Endothelial cell of umbilical vein (primary cell): ENCODE results near the gene UVSSA. TPM values are rescaled to one million over a fixed set of nuclear protein-coding genes. Genes with fewer than 3 reads are reported as not detected.

ENCODE experiments used
- BruUV-seq: library from RNA; stranded (reverse); fragments of 400-500 nt; replicated peaks from 2 replicates; lab custom pipeline; 2021; lab: Mats Ljungman, UMichigan
- CTCF ChIA-PET: fragments of 300-600, 350-600 bp; sonication (Branson Sonifier 250); formaldehyde crosslinking; loops from one replicate; lab custom pipeline; 2021; ENCODE audit warnings: antibody characterized with exemption, inconsistent platforms; lab: Charles Lee
- POLR2A ChIA-PET: fragments of 300-600, 350-600 bp; sonication (Branson Sonifier 250); formaldehyde crosslinking; loops from one replicate; lab custom pipeline; 2021; ENCODE audit warnings: antibody characterized with exemption, inconsistent platforms; lab: Charles Lee
- DNase-seq: peaks from one replicate; pipeline ENCODE4 v3.0.0-alpha.2; 2011; ENCODE audit warnings: low read depth, low spot score
- FAIRE-seq: peaks from 2 replicates; lab custom pipeline; 2011; peaks lifted over from hg19 to GRCh38; lab: Jason Lieb, UNC
- H2AFZ ChIP-seq: 2 replicates; pipeline ENCODE4 v1.6.0; 2012; ENCODE audit warnings: low read depth, low read length, control low read depth, inconsistent platforms
- H3K27ac ChIP-seq: 2 replicates; pipeline ENCODE4 v1.5.1; 2011; ENCODE audit warnings: low read depth, mild to moderate bottlenecking, control low read depth, low read length, moderate library complexity; ENCODE audit not compliant: insufficient read depth
- H3K27me3 ChIP-seq, 2 experiments: 2 replicates each; pipeline versions ENCODE4 v1.6.0 to v1.6.1; 2011; ENCODE audit warnings: low read length in 2 of 2, mixed read lengths in 1 of 2; ENCODE audit not compliant: control insufficient read depth in 2 of 2, insufficient read depth in 2 of 2
- H3K36me3 ChIP-seq, 2 experiments: 2 replicates in 1 of 2; 3 replicates in 1 of 2; pipeline ENCODE4 v1.5.1; 2011; ENCODE audit warnings: low read length in 2 of 2, mild to moderate bottlenecking in 1 of 2, moderate library complexity in 1 of 2; ENCODE audit not compliant: control insufficient read depth in 2 of 2, insufficient read depth in 2 of 2; ENCODE audit errors: extremely low read depth in 1 of 2
- H3K4me1 ChIP-seq: 3 replicates; pipeline ENCODE4 v1.5.1; 2011; ENCODE audit warnings: mild to moderate bottlenecking, low read length; ENCODE audit not compliant: control insufficient read depth, insufficient read depth; ENCODE audit errors: extremely low read depth
- H3K4me2 ChIP-seq: 2 replicates; pipeline ENCODE4 v1.6.1; 2011; ENCODE audit warnings: low read length, control low read depth, mixed read lengths; ENCODE audit not compliant: insufficient read depth
- H3K4me3 ChIP-seq, 3 experiments: fragments of 200-600 bp in 1 of 3; sonication (generic), shearing (Covaris generic) in 1 of 3; replicated peaks in 1 of 3; 2 replicates each; pipeline ENCODE4 v1.5.1; 2011 to 2016; ENCODE audit warnings: control low read depth in 3 of 3, low read length in 3 of 3, mild to moderate bottlenecking in 2 of 3, inconsistent platforms in 1 of 3, low read depth in 1 of 3, moderate library complexity in 1 of 3; ENCODE audit not compliant: insufficient read depth in 1 of 3
- H3K79me2 ChIP-seq: 2 replicates; pipeline ENCODE4 v1.6.0; 2012; ENCODE audit warnings: low read length, inconsistent platforms; ENCODE audit not compliant: control insufficient read depth, insufficient read depth
- H3K9ac ChIP-seq: replicated peaks from 2 replicates; pipeline ENCODE3; 2011; ENCODE audit warnings: low read length, control low read depth; ENCODE audit not compliant: insufficient read depth; ENCODE audit errors: extremely low read depth
- H3K9me1 ChIP-seq: replicated peaks from 3 replicates; pipeline ENCODE4 v1.6.0; 2011; ENCODE audit warnings: mild to moderate bottlenecking, low read length; ENCODE audit not compliant: control insufficient read depth, insufficient read depth; ENCODE audit errors: extremely low read depth
- H3K9me3 ChIP-seq: replicated peaks from 2 replicates; pipeline ENCODE4 v1.5.1; 2012; ENCODE audit warnings: low read length, inconsistent platforms; ENCODE audit not compliant: control insufficient read depth, insufficient read depth
- H4K20me1 ChIP-seq: replicated peaks from 2 replicates; pipeline ENCODE3; 2011; ENCODE audit warnings: mild to moderate bottlenecking, low read length; ENCODE audit not compliant: control insufficient read depth, insufficient read depth; ENCODE audit errors: extremely low read depth
- EZH2 ChIP-seq: IDR thresholded peaks from 2 replicates; pipeline ENCODE4 v1.6.1; 2012; ENCODE audit warnings: borderline replicate concordance, low read depth, mild to moderate bottlenecking, moderate library complexity, low read length, inconsistent platforms; ENCODE audit not compliant: severe bottlenecking
- FOS ChIP-seq: IDR thresholded peaks from 2 replicates; pipeline ENCODE4 v1.6.1; 2011; ENCODE audit warnings: mild to moderate bottlenecking, low read length, moderate library complexity, borderline replicate concordance; ENCODE audit not compliant: insufficient read depth
- GATA2 ChIP-seq: IDR thresholded peaks from 2 replicates; pipeline ENCODE4 v1.7.0; 2011; ENCODE audit warnings: low read depth, mild to moderate bottlenecking, moderate library complexity, mixed read lengths, low read length; ENCODE audit not compliant: insufficient read length, insufficient read depth
- JUN ChIP-seq: IDR thresholded peaks from 2 replicates; pipeline ENCODE4 v1.6.1; 2011; ENCODE audit warnings: borderline replicate concordance, low read depth; ENCODE audit not compliant: insufficient read length, insufficient read depth
- MYC ChIP-seq: IDR thresholded peaks from one replicate; pipeline ENCODE4 v1.6.1; 2011; ENCODE audit warnings: mild to moderate bottlenecking, low read depth, low read length
- POLR2A ChIP-seq: IDR thresholded peaks from 2 replicates; pipeline ENCODE4 v1.6.1; 2012; ENCODE audit warnings: low read depth, mild to moderate bottlenecking, control low read depth, low read length
- POLR2AphosphoS5 ChIP-seq: IDR thresholded peaks from 2 replicates; pipeline ENCODE4 v1.6.1; 2012; ENCODE audit warnings: low read depth, mild to moderate bottlenecking, control low read depth, low read length, moderate library complexity; ENCODE audit not compliant: insufficient read depth
- dilution Hi-C: fragments of 300-500 bp; cut with MboI; formaldehyde crosslinking; loops from one replicate; pipeline ENCODE4 v1.15.0; 2019; ENCODE audit warnings: low sequenced_read_pairs; ENCODE audit not compliant: extremely low pct_ligation_motif_present
- intact Hi-C: fragments of 100-400 bp; cut with micrococcal nuclease; formaldehyde crosslinking; loops from one replicate; pipeline ENCODE4 v1.10.0; 2022
- polyA plus RNA-seq, 4 experiments: library from polyadenylated mRNA; depleted of rRNA in 3 of 4; stranded (reverse) in 3 of 4; unstranded in 1 of 4; fragments of >200 nt; gene quantifications; 2 replicates each; pipeline versions ENCODE4 v1.2.1 to v1.2.3, GENCODE V29; 2011 to 2012; ENCODE audit warnings: missing spikeins in 1 of 4
- total RNA-seq: library from RNA; stranded (reverse); gene quantifications from 2 replicates; pipeline ENCODE4 v1.2.3, GENCODE V29; 2021
- TF ChIP-seq, protein P1 (sequence below), 2 donors: IDR thresholded peaks; 1 replicate in 1 of 2; 2 replicates in 1 of 2; pipeline ENCODE4 v1.5.1; 2011; ENCODE audit warnings: low read length in 2 of 2, mild to moderate bottlenecking in 2 of 2, moderate library complexity in 2 of 2, control low read depth in 1 of 2, inconsistent platforms in 1 of 2, low read depth in 1 of 2; ENCODE audit not compliant: insufficient read depth in 1 of 2; ENCODE audit errors: extremely low read depth in 1 of 2
- TF ChIP-seq, protein P2 (sequence below): IDR thresholded peaks from 2 replicates; pipeline ENCODE4 v1.6.1; 2011; ENCODE audit not compliant: insufficient read depth, insufficient read length

The UVSSA gene
- total and polyA plus RNA-seq, 2 donors (not counting 3 experiments of a cell fraction or from before 2014, with no cell fraction given) = 7.1 to 14.9 TPM

DNA sequence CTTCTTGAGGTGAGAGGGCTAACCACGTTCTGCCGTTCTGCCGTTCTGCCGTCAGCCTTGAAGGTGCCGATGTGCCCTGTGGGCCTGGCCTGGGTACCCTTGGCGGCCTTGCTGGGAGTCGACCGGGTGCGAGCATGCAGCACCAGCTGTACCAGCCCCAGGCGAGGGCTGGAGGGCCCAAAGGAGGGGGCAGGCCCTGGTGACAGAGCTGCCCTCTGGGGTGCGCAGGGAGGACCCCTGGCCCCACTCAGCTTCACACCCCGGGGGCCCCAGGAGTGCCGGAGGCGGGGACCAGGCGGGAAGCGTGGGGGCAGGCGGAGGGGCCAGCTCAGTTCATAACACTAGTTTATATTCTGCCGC is 22.1 kb downstream of the UVSSA start:
- FAIRE-seq (no peak), DNase-seq (no peak)
- ChIA-PET POLR2A (no interaction called here), CTCF (interaction anchor here (1.0 to 1.3 kb wide), 2 partner anchors 8 to 13 kb away, joined by 3 to 4 read pairs; no protein-coding TSS in a partner anchor)
- H3K4me1 ChIP-seq = no peaks in the 10 kb centered on the region
- H2AFZ ChIP-seq = no peak overlapping the region
- TF ChIP-seq EZH2 (no peak), JUN (no peak), GATA2 (no peak), POLR2AphosphoS5 (no peak), MYC (no peak), FOS (no peak), POLR2A (no peak)
- TF ChIP-seq, protein P1, sequence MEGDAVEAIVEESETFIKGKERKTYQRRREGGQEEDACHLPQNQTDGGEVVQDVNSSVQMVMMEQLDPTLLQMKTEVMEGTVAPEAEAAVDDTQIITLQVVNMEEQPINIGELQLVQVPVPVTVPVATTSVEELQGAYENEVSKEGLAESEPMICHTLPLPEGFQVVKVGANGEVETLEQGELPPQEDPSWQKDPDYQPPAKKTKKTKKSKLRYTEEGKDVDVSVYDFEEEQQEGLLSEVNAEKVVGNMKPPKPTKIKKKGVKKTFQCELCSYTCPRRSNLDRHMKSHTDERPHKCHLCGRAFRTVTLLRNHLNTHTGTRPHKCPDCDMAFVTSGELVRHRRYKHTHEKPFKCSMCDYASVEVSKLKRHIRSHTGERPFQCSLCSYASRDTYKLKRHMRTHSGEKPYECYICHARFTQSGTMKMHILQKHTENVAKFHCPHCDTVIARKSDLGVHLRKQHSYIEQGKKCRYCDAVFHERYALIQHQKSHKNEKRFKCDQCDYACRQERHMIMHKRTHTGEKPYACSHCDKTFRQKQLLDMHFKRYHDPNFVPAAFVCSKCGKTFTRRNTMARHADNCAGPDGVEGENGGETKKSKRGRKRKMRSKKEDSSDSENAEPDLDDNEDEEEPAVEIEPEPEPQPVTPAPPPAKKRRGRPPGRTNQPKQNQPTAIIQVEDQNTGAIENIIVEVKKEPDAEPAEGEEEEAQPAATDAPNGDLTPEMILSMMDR (IDR thresholded peaks at IDR 0.05; ENCODE audit: extremely low read depth in 1 of 2, insufficient read depth in 1 of 2, low read depth in 1 of 2, low read length in 2 of 2) = no peak
- TF ChIP-seq, protein P2, sequence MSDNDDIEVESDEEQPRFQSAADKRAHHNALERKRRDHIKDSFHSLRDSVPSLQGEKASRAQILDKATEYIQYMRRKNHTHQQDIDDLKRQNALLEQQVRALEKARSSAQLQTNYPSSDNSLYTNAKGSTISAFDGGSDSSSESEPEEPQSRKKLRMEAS = no peak
- H3K36me3 ChIP-seq = no peaks in the 10 kb centered on the region
- H3K9ac ChIP-seq = no peak overlapping the region
- H3K27me3 ChIP-seq = no peaks in the 10 kb centered on the region
- BruUV-seq = no TSS peak
- no peaks in the 10 kb centered on the region for H4K20me1 ChIP-seq
- H3K4me2 ChIP-seq = no peak overlapping the region
- intact Hi-C loops = no loop called here
- no peaks in the 10 kb centered on the region for H3K9me3 ChIP-seq
- H3K27ac ChIP-seq = no peak overlapping the region
- no peaks in the 10 kb centered on the region for H3K9me1 ChIP-seq
- H3K79me2 ChIP-seq = no peaks in the 10 kb centered on the region
- no peak overlapping the region for H3K4me3 ChIP-seq
- dilution Hi-C loops = no loop called here
